Measurements from ENCODE around the gene EXOC2.

GRCh38 chr6:617456-618100 lies 75.4 kb downstream of the EXOC2 start:
- TF ChIP-seq EZH2 (IDR thresholded peaks at IDR 0.05) = no peak
- TF ChIP-seq POLR2AphosphoS5 (IDR thresholded peaks at IDR 0.05; ENCODE audit: borderline replicate concordance, low read depth, low read length) = no peak
- no peak for TF ChIP-seq FOXP2 (optimal IDR thresholded peaks at IDR 0.05; ENCODE audit: control extremely low read depth, extremely low read length, insufficient read depth)

Measured in SK-N-MC (cell line).